Measurements from ENCODE around the gene CCDC39.
A peak's percentile ranks its signal among the peaks of the same experiment; 100 is the strongest.
"Not testable (repeated sequence)": the region's sequence is repeated elsewhere in the genome, so short reads cannot be mapped to it uniquely, and the experiment has no call there.

Gene CCDC39

GRCh38 chr3:180600473-180600872 is 78.8 kb downstream of the CCDC39 start:
- POLR2A ChIA-PET: no interaction called here
- no peak for TF ChIP-seq ZNF394 (tag by site-specific recombination; IDR thresholded peaks at IDR 0.05; ENCODE audit: borderline replicate concordance)
- TF ChIP-seq SCRT2 (tag by site-specific recombination; IDR thresholded peaks at IDR 0.05): no peak
- Histone ChIP-seq H3K4me3 (ENCODE audit: low read depth, low read length) (no peak overlapping the region), H3K9me3 (ENCODE audit: control insufficient read depth, insufficient read depth, low read depth, low read length) (no peaks in the 10 kb centered on the region), H3K4me1 (ENCODE audit: control insufficient read depth, insufficient read depth, low read length) (peaks cover 2% of the 10 kb centered on the region; the same call in 1 of the 2 replicates), H3K36me3 (ENCODE audit: control insufficient read depth in 2 of 2, insufficient read depth in 1 of 2, low read length in 2 of 2) (peaks cover 5 to 23% of the 10 kb centered on the region in 2 experiments; a peak in 2 of 3 replicates), H3K27ac (ENCODE audit: extremely low read depth, low read depth, low read length) (no peak overlapping the region)
- CTCF ChIA-PET: no interaction called here

- no peak overlapping the region for H3K27ac ChIP-seq (ENCODE audit: extremely low read depth, low read depth, low read length)
- no peaks in the 10 kb centered on the region for H3K4me1 ChIP-seq (ENCODE audit: control insufficient read depth, insufficient read depth, low read length)
- CTCF ChIA-PET: interaction anchor here (0.7 to 1.4 kb wide), 6 partner anchors 665 to 924 kb away, joined by 3 to 13 read pairs (median 4); no protein-coding TSS in a partner anchor
- H3K36me3 ChIP-seq (ENCODE audit: control insufficient read depth in 2 of 2, insufficient read depth in 1 of 2, low read length in 2 of 2): no peaks in the 10 kb centered on the region
- POLR2A ChIA-PET: no interaction called here
- no peak overlapping the region for H3K4me3 ChIP-seq (ENCODE audit: low read depth, low read length)
- H3K9me3 ChIP-seq (ENCODE audit: control insufficient read depth, insufficient read depth, low read depth, low read length): no peaks in the 10 kb centered on the region
- TF ChIP-seq ZNF133 (tag by site-specific recombination; IDR thresholded peaks at IDR 0.05): no peak
Measured at GRCh38 chr3:180595559-180595935, 83.7 kb downstream of the CCDC39 start.

GRCh38 chr3:180594631-180595558 is 84.4 kb downstream of the CCDC39 start:
- no peaks in the 10 kb centered on the region for H3K36me3 ChIP-seq (ENCODE audit: control insufficient read depth in 2 of 2, insufficient read depth in 1 of 2, low read length in 2 of 2)
- ChIA-PET POLR2A (no interaction called here), CTCF (interaction anchor here (0.7 to 1.4 kb wide), 6 partner anchors 665 to 924 kb away, joined by 3 to 13 read pairs (median 4); no protein-coding TSS in a partner anchor)
- no peaks in the 10 kb centered on the region for H3K9me3 ChIP-seq (ENCODE audit: control insufficient read depth, insufficient read depth, low read depth, low read length)
- TF ChIP-seq ZNF654 (tag by site-specific recombination; IDR thresholded peaks at IDR 0.05; ENCODE audit: low read depth) (peak; percentile 64), ZNF10 (tag by site-specific recombination; IDR thresholded peaks at IDR 0.05) (0 out of 2 replicates have a peak, but pooled peaks have one; percentile 41), ZNF112 (tag by site-specific recombination; IDR thresholded peaks at IDR 0.05) (no peak), ZNF600 (tag by site-specific recombination; IDR thresholded peaks at IDR 0.05) (no peak), CTCF (tag by site-specific recombination; IDR thresholded peaks at IDR 0.05) (no peak)
- no peak overlapping the region for H3K27ac ChIP-seq (ENCODE audit: extremely low read depth, low read depth, low read length)
- no peaks in the 10 kb centered on the region for H3K4me1 ChIP-seq (ENCODE audit: control insufficient read depth, insufficient read depth, low read length)
- H3K4me3 ChIP-seq (ENCODE audit: low read depth, low read length): no peak overlapping the region

GRCh38 chr3:180593631-180594030 is 85.7 kb downstream of the CCDC39 start:
- H3K27ac ChIP-seq (ENCODE audit: extremely low read depth, low read depth, low read length); H3K4me3 ChIP-seq (ENCODE audit: low read depth, low read length); POLR2A ChIA-PET; H3K9me3 ChIP-seq (ENCODE audit: control insufficient read depth, insufficient read depth, low read depth, low read length); H3K36me3 ChIP-seq (ENCODE audit: control insufficient read depth in 2 of 2, insufficient read depth in 1 of 2, low read length in 2 of 2); H3K4me1 ChIP-seq (ENCODE audit: control insufficient read depth, insufficient read depth, low read length); CTCF ChIA-PET: not testable (repeated sequence)
- peak; percentile 32; the same call in 1 of the 2 replicates for TF ChIP-seq ZBTB11 (tag by site-specific recombination; conservative IDR thresholded peaks at IDR 0.05; ENCODE audit: low read depth)
- TF ChIP-seq ZNF518A (tag by site-specific recombination; conservative IDR thresholded peaks at IDR 0.05; ENCODE audit: low read depth): peak; percentile 54; the same call in 1 of the 2 replicates
- 0 out of 2 replicates have a peak, but pooled peaks have one; percentile 22 for TF ChIP-seq ZNF664 (tag by site-specific recombination; IDR thresholded peaks at IDR 0.05)
- 0 out of 2 replicates have a peak, but pooled peaks have one; percentile 19 for TF ChIP-seq ZBTB8A (tag by site-specific recombination; IDR thresholded peaks at IDR 0.05)
- peak; percentile 37 for TF ChIP-seq ZNF426 (tag by site-specific recombination; IDR thresholded peaks at IDR 0.05)
- peak; percentile 43; the same call in 1 of the 2 replicates for TF ChIP-seq ZNF623 (tag by site-specific recombination; IDR thresholded peaks at IDR 0.05)
- peak; percentile 52; the same call in 1 of the 2 replicates for TF ChIP-seq ZNF394 (tag by site-specific recombination; IDR thresholded peaks at IDR 0.05; ENCODE audit: borderline replicate concordance)
- TF ChIP-seq ZNF555 (tag by site-specific recombination; conservative IDR thresholded peaks at IDR 0.05): peak; percentile 34

Data from HEK293 (cell line).